ENCODE results near the gene FAM83B. TPM values are rescaled to one million over a fixed set of nuclear protein-coding genes. Genes with fewer than 3 reads are reported as not detected.

FAM83B gene
- total RNA-seq, 1 donor from 2014 or later = 1.9 TPM

DNA sequence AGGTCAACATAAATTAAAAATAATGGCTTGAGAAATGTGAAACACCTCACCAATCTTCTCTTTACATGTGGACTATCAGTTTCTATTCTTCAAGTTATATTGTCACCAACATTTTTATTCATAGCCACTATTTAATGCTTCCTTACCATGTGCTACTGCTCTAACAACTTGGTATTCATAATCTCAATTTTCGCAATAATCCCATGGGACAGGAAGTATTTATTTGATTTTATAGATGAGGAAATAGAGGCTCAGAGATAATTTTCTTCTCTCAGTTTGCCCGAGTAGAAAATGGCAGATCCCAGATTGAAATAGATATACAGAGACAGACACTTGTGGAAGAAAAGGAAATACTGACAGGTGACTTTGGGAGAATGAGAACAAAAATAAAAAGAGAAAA is 66.6 kb downstream of the FAM83B start:
- DNase-seq (ENCODE audit: low read depth) (no peak), FAIRE-seq (no peak)
- Mint-ChIP-seq H3K36me3 (ENCODE audit: low read depth, unreplicated experiment) (no peaks in the 10 kb centered on the region), H3K27me3 (ENCODE audit: low read depth, unreplicated experiment) (no peaks in the 10 kb centered on the region), H3K4me3 (ENCODE audit: unreplicated experiment) (no peak overlapping the region), H3K4me1 (ENCODE audit: low read depth, unreplicated experiment) (peaks cover 2% of the 10 kb centered on the region), H3K27ac (ENCODE audit: unreplicated experiment) (no peak overlapping the region), H3K9me3 (ENCODE audit: unreplicated experiment) (no peaks in the 10 kb centered on the region)
- H3K36me3 ChIP-seq (ENCODE audit: insufficient read depth, low read length) = no peaks in the 10 kb centered on the region
- no peak overlapping the region for H3K9ac ChIP-seq (ENCODE audit: low read length)
- TF ChIP-seq, protein P1, sequence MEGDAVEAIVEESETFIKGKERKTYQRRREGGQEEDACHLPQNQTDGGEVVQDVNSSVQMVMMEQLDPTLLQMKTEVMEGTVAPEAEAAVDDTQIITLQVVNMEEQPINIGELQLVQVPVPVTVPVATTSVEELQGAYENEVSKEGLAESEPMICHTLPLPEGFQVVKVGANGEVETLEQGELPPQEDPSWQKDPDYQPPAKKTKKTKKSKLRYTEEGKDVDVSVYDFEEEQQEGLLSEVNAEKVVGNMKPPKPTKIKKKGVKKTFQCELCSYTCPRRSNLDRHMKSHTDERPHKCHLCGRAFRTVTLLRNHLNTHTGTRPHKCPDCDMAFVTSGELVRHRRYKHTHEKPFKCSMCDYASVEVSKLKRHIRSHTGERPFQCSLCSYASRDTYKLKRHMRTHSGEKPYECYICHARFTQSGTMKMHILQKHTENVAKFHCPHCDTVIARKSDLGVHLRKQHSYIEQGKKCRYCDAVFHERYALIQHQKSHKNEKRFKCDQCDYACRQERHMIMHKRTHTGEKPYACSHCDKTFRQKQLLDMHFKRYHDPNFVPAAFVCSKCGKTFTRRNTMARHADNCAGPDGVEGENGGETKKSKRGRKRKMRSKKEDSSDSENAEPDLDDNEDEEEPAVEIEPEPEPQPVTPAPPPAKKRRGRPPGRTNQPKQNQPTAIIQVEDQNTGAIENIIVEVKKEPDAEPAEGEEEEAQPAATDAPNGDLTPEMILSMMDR (IDR thresholded peaks at IDR 0.05; ENCODE audit: insufficient read depth, low read depth, low read length) = no peak
- no peak for TF ChIP-seq EZH2 (IDR thresholded peaks at IDR 0.05; ENCODE audit: insufficient read depth, low read length)
- no peak overlapping the region for H3K4me3 ChIP-seq (ENCODE audit: insufficient read depth, low read depth, low read length)
- no peak overlapping the region for H3K27ac ChIP-seq (ENCODE audit: low read depth, low read length)
- H3K9me3 ChIP-seq (ENCODE audit: insufficient read depth, low read depth, low read length) = no peaks in the 10 kb centered on the region
- no peaks in the 10 kb centered on the region for H3K27me3 ChIP-seq (ENCODE audit: insufficient read depth, low read length)
- no peaks in the 10 kb centered on the region for H3K4me1 ChIP-seq (ENCODE audit: insufficient read depth, low read length)
- H2AFZ ChIP-seq (ENCODE audit: low read depth, low read length) = no peak overlapping the region
- H3K79me2 ChIP-seq (ENCODE audit: insufficient read depth, low read length) = no peaks in the 10 kb centered on the region
- no peak overlapping the region for H3K4me2 ChIP-seq (ENCODE audit: low read length)
- no peaks in the 10 kb centered on the region for H4K20me1 ChIP-seq (ENCODE audit: insufficient read depth, low read length)

DNA sequence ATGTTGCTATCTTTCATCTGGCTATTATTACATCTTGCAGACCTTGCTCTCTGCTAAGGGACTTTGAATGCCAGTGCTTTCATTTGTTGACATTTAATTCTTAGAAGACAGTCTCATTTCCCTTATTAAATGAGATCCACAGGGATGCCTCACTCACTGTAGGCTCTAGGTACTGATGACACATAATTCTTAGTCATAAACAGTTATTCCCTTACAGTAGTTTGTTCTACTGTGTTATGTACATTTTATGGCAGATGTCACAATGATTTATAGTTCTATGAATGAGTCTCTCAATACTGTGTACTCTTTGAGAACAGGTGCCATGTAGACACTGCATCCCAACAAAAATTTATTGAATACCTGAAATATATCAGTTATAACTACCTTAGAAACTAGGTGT is 70.3 kb downstream of the FAM83B start:
- Histone ChIP-seq H3K9me3 (ENCODE audit: insufficient read depth, low read depth, low read length) (no peaks in the 10 kb centered on the region), H3K4me3 (ENCODE audit: insufficient read depth, low read depth, low read length) (no peak overlapping the region), H3K4me1 (ENCODE audit: insufficient read depth, low read length) (no peaks in the 10 kb centered on the region), H2AFZ (ENCODE audit: low read depth, low read length) (no peak overlapping the region), H4K20me1 (ENCODE audit: insufficient read depth, low read length) (no peaks in the 10 kb centered on the region), H3K4me2 (ENCODE audit: low read length) (no peak overlapping the region), H3K27ac (ENCODE audit: low read depth, low read length) (no peak overlapping the region), H3K79me2 (ENCODE audit: insufficient read depth, low read length) (no peaks in the 10 kb centered on the region), H3K36me3 (ENCODE audit: insufficient read depth, low read length) (no peaks in the 10 kb centered on the region), H3K9ac (ENCODE audit: low read length) (no peak overlapping the region), H3K27me3 (ENCODE audit: insufficient read depth, low read length) (no peaks in the 10 kb centered on the region)
- H3K4me3 Mint-ChIP-seq (ENCODE audit: unreplicated experiment) = no peak overlapping the region
- H3K9me3 Mint-ChIP-seq (ENCODE audit: unreplicated experiment) = no peaks in the 10 kb centered on the region
- no peak overlapping the region for H3K27ac Mint-ChIP-seq (ENCODE audit: unreplicated experiment)
- no peak for DNase-seq (ENCODE audit: low read depth)
- no peak for FAIRE-seq
- no peaks in the 10 kb centered on the region for H3K27me3 Mint-ChIP-seq (ENCODE audit: low read depth, unreplicated experiment)
- no peaks in the 10 kb centered on the region for H3K4me1 Mint-ChIP-seq (ENCODE audit: low read depth, unreplicated experiment)
- TF ChIP-seq EZH2 (IDR thresholded peaks at IDR 0.05; ENCODE audit: insufficient read depth, low read length) = no peak
- H3K36me3 Mint-ChIP-seq (ENCODE audit: low read depth, unreplicated experiment) = no peaks in the 10 kb centered on the region

DNA sequence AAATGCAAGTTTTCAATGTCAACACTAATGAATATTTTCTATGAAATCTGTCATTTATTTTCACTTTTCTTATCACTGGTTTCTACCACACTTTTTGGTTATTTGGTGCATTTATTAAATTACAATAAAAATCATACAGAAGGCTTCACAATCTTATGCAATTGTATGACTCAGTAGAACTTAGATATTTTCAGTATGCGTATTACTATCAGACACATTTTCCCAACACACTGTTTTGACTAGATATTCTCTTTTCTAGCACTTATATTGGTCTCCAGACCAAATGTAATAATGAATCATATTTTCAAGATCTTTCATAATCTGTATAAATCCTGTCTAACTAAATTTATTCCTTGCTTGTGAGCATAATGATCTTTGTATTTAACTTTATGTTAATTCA is 74.1 kb downstream of the FAM83B start:
- FAIRE-seq (no peak), DNase-seq (ENCODE audit: low read depth) (no peak)
- H3K4me3 ChIP-seq (ENCODE audit: insufficient read depth, low read depth, low read length) = no peak overlapping the region
- no peak overlapping the region for H3K27ac Mint-ChIP-seq (ENCODE audit: unreplicated experiment)
- H3K4me1 Mint-ChIP-seq (ENCODE audit: low read depth, unreplicated experiment) = no peaks in the 10 kb centered on the region
- TF ChIP-seq, protein P1 (IDR thresholded peaks at IDR 0.05; ENCODE audit: insufficient read depth, low read depth, low read length) = no peak
- TF ChIP-seq EZH2 (IDR thresholded peaks at IDR 0.05; ENCODE audit: insufficient read depth, low read length) = no peak
- no peaks in the 10 kb centered on the region for H3K27me3 Mint-ChIP-seq (ENCODE audit: low read depth, unreplicated experiment)
- H3K27me3 ChIP-seq (ENCODE audit: insufficient read depth, low read length) = no peaks in the 10 kb centered on the region
- H3K9me3 ChIP-seq (ENCODE audit: insufficient read depth, low read depth, low read length) = no peaks in the 10 kb centered on the region
- no peak overlapping the region for H3K4me2 ChIP-seq (ENCODE audit: low read length)
- H3K27ac ChIP-seq (ENCODE audit: low read depth, low read length) = no peak overlapping the region
- H2AFZ ChIP-seq (ENCODE audit: low read depth, low read length) = no peak overlapping the region
- no peaks in the 10 kb centered on the region for H4K20me1 ChIP-seq (ENCODE audit: insufficient read depth, low read length)
- H3K4me3 Mint-ChIP-seq (ENCODE audit: unreplicated experiment) = no peak overlapping the region
- no peaks in the 10 kb centered on the region for H3K36me3 Mint-ChIP-seq (ENCODE audit: low read depth, unreplicated experiment)
- no peaks in the 10 kb centered on the region for H3K79me2 ChIP-seq (ENCODE audit: insufficient read depth, low read length)
- no peaks in the 10 kb centered on the region for H3K9me3 Mint-ChIP-seq (ENCODE audit: unreplicated experiment)
- H3K4me1 ChIP-seq (ENCODE audit: insufficient read depth, low read length) = no peaks in the 10 kb centered on the region
- no peaks in the 10 kb centered on the region for H3K36me3 ChIP-seq (ENCODE audit: insufficient read depth, low read length)
- H3K9ac ChIP-seq (ENCODE audit: low read length) = no peak overlapping the region
